Measurements from ENCODE around the gene DCAF6.

DCAF6 gene

GRCh38 chr1:168005529-168005928, 69.0 kb downstream of the DCAF6 start:
- ChIA-PET POLR2A (no interaction called here), CTCF (interaction anchor here (1.0 to 1.8 kb wide), 4 partner anchors 10 to 80 kb away, joined by 3 to 9 read pairs (median 4); no protein-coding TSS in a partner anchor)
- no peak for TF ChIP-seq CTCF (IDR thresholded peaks at IDR 0.05; ENCODE audit: control extremely low read depth, extremely low read depth, low read depth, missing control alignments)
- DNase-seq (ENCODE audit: extremely low spot score) = no peak

GRCh38 chr1:168007691-168008090, 71.2 kb downstream of the DCAF6 start:
- DNase-seq (ENCODE audit: extremely low spot score) = no peak
- CTCF ChIA-PET = interaction anchor here (0.5 kb wide), 1 partner anchor 12 kb away, joined by 3 read pairs; no protein-coding TSS in a partner anchor
- POLR2A ChIA-PET = interaction anchor here (0.7 kb wide), 1 partner anchor 86 kb away, joined by 5 read pairs; no protein-coding TSS in a partner anchor
- no peak for TF ChIP-seq CTCF (IDR thresholded peaks at IDR 0.05; ENCODE audit: control extremely low read depth, extremely low read depth, low read depth, missing control alignments)

- CTCF ChIA-PET = no interaction called here
- POLR2A ChIA-PET = no interaction called here
- TF ChIP-seq CTCF (IDR thresholded peaks at IDR 0.05; ENCODE audit: control extremely low read depth, extremely low read depth, low read depth, missing control alignments) = no peak
- DNase-seq (ENCODE audit: extremely low spot score) = no peak
Measured at GRCh38 chr1:168008595-168008994, 72.1 kb downstream of the DCAF6 start.

- ChIA-PET POLR2A (no interaction called here), CTCF (interaction anchor here (0.9 to 1.2 kb wide), 2 partner anchors 8 to 73 kb away, joined by 3 read pairs; no protein-coding TSS in a partner anchor)
- no peak for DNase-seq (ENCODE audit: extremely low spot score)
- TF ChIP-seq CTCF (IDR thresholded peaks at IDR 0.05; ENCODE audit: control extremely low read depth, extremely low read depth, low read depth, missing control alignments) = no peak
Measured at GRCh38 chr1:168009322-168009721, 72.8 kb downstream of the DCAF6 start.

- DNase-seq (ENCODE audit: extremely low spot score) = no peak
- ChIA-PET POLR2A (no interaction called here), CTCF (interaction anchor here (1.1 kb wide), 1 partner anchor 11 kb away, joined by 4 read pairs; no protein-coding TSS in a partner anchor)
- TF ChIP-seq CTCF (IDR thresholded peaks at IDR 0.05; ENCODE audit: control extremely low read depth, extremely low read depth, low read depth, missing control alignments) = no peak
Measured at GRCh38 chr1:168019407-168019806, 82.9 kb downstream of the DCAF6 start.

- DNase-seq (ENCODE audit: extremely low spot score) = no peak
- TF ChIP-seq CTCF (IDR thresholded peaks at IDR 0.05; ENCODE audit: control extremely low read depth, extremely low read depth, low read depth, missing control alignments) = no peak
- ChIA-PET CTCF (interaction anchor here (1.2 to 1.6 kb wide), 6 partner anchors 9 to 51 kb away, joined by 3 to 6 read pairs (median 4); no protein-coding TSS in a partner anchor), POLR2A (no interaction called here)
Measured at GRCh38 chr1:168031198-168031597, 94.7 kb downstream of the DCAF6 start.

Measured in GM10248 (cell line).